Transverse colon (tissue), 4 donors: Measurements from ENCODE around the gene PTGR2.

Experiments
- EP300 ChIP-seq: sonication (generic); formaldehyde crosslinking; IDR thresholded peaks from one replicate; pipeline ENCODE4 v1.6.1; 2017; ENCODE audit warnings: antibody characterized with exemption, low read depth
- POLR2A ChIP-seq: fragments of 450-650 bp; IDR thresholded peaks from one replicate; pipeline ENCODE4 v1.6.1; 2016; ENCODE audit warnings: antibody characterized with exemption, mild to moderate bottlenecking, moderate library complexity
- POLR2AphosphoS5 ChIP-seq, 3 donors: sonication (generic); formaldehyde crosslinking; IDR thresholded peaks; one replicate each; pipeline ENCODE4 v1.6.1; 2016; ENCODE audit warnings: antibody characterized with exemption in 3 of 3
- TF ChIP-seq, protein P1 (sequence below), 5 experiments: fragments of 200-600 bp in 3 of 5; fragments of 450-650 bp in 2 of 5; sonication (generic) in 3 of 5; IDR thresholded peaks; 1 replicate in 2 of 5; 2 replicates in 3 of 5; pipeline ENCODE4 v1.5.1; 2016 to 2017; ENCODE audit warnings: antibody characterized with exemption in 5 of 5, inconsistent platforms in 3 of 5, mild to moderate bottlenecking in 2 of 5, moderate library complexity in 1 of 5

DNA sequence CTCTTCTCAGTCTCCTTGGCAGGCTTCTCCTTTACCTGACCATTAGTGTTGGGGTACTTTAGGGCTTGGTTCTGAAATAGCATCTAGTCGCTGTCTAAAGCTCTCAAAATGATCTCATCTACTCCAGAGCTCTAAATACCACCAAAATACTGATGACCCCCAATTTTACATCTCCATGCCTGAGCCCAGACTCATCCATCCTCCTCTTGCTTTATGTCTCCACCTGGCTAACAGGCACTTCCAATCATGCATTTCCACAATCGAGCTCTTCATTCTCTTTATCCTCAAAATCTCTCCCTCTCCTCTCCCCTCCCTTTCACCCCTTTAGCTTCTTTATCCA, 40.5 kb upstream of the PTGR2 start:
- TF ChIP-seq POLR2A (no peak), POLR2AphosphoS5 (IDR thresholded peaks at IDR 0.05) (no peak), EP300 (no peak)
- TF ChIP-seq, protein P1, sequence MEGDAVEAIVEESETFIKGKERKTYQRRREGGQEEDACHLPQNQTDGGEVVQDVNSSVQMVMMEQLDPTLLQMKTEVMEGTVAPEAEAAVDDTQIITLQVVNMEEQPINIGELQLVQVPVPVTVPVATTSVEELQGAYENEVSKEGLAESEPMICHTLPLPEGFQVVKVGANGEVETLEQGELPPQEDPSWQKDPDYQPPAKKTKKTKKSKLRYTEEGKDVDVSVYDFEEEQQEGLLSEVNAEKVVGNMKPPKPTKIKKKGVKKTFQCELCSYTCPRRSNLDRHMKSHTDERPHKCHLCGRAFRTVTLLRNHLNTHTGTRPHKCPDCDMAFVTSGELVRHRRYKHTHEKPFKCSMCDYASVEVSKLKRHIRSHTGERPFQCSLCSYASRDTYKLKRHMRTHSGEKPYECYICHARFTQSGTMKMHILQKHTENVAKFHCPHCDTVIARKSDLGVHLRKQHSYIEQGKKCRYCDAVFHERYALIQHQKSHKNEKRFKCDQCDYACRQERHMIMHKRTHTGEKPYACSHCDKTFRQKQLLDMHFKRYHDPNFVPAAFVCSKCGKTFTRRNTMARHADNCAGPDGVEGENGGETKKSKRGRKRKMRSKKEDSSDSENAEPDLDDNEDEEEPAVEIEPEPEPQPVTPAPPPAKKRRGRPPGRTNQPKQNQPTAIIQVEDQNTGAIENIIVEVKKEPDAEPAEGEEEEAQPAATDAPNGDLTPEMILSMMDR (IDR thresholded peaks at IDR 0.05), result no peak
